SK-N-SH (cell line): ENCODE results near the gene PZP.

ENCODE experiments used
- EP300 ChIP-seq, 2 experiments: IDR thresholded peaks; 2 replicates each; pipeline versions ENCODE4 v1.4.0 to v1.6.1; 2012; ENCODE audit warnings: borderline replicate concordance in 1 of 2, low read depth in 1 of 2, low read length in 1 of 2
- MXI1 ChIP-seq: IDR thresholded peaks from 2 replicates; pipeline ENCODE4 v1.6.1; 2012; ENCODE audit warnings: mild to moderate bottlenecking, low read depth, low read length, improper control_type of control experiment
- RAD21 ChIP-seq: IDR thresholded peaks from 2 replicates; pipeline ENCODE4 v1.6.1; 2012; ENCODE audit warnings: mild to moderate bottlenecking, low read length
- TF ChIP-seq, protein P1 (sequence below): fragments of 200-600 bp; sonication (generic); IDR thresholded peaks from 2 replicates; pipeline ENCODE4 v1.6.1; 2017; ENCODE audit warnings: antibody characterized with exemption, mild to moderate bottlenecking, moderate library complexity

DNA sequence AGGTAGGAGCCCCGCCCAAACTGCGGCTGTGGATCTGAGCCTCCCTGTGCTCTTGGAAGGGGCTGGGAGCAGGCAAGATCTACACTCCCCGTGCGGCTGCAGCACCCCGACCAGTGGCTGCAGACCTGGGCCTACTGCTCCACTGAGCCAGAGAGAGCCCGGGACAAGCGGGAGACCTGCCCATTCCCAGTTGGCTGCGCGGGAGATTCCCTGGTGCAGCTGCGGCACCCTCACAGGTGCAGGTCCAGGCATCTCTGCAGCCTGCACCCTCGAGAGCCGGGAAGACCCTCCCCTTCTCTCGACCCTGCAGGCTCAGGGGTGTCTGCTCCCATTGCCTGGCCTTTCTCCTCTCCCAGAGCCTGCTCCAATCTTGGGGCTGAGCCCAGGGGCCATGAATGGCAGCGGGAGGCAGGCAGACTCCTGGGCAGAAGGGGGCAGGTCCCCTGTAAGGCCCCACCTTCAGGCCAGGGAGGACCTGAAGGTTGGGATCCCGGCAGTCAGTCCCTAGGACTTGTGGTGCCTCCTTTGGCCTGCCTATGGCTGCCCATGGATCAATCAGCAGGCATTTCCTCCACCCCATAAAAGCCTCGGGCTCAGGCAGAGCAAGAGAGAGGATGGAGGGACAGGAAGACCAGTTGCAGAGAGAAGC, 83.7 kb downstream of the PZP start:
- TF ChIP-seq, protein P1, sequence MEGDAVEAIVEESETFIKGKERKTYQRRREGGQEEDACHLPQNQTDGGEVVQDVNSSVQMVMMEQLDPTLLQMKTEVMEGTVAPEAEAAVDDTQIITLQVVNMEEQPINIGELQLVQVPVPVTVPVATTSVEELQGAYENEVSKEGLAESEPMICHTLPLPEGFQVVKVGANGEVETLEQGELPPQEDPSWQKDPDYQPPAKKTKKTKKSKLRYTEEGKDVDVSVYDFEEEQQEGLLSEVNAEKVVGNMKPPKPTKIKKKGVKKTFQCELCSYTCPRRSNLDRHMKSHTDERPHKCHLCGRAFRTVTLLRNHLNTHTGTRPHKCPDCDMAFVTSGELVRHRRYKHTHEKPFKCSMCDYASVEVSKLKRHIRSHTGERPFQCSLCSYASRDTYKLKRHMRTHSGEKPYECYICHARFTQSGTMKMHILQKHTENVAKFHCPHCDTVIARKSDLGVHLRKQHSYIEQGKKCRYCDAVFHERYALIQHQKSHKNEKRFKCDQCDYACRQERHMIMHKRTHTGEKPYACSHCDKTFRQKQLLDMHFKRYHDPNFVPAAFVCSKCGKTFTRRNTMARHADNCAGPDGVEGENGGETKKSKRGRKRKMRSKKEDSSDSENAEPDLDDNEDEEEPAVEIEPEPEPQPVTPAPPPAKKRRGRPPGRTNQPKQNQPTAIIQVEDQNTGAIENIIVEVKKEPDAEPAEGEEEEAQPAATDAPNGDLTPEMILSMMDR = no peak
- TF ChIP-seq MXI1 (no peak), RAD21 (no peak), EP300 (IDR thresholded peaks at IDR 0.05; ENCODE audit: borderline replicate concordance in 1 of 2, low read depth in 1 of 2, low read length in 1 of 2) (no peak)
